22Rv1 (cell line): ENCODE measurements around the gene PER3.

ENCODE experiments used
- ZFX ChIP-seq: fragments of 450-650 bp; IDR thresholded peaks from 2 replicates; pipeline ENCODE4 v1.6.1; 2017; ENCODE audit warnings: antibody characterized with exemption, borderline replicate concordance
- TF ChIP-seq, protein P1 (sequence below): fragments of 450-650 bp; IDR thresholded peaks from 2 replicates; pipeline ENCODE4 v1.5.1; 2017; ENCODE audit warnings: mild to moderate bottlenecking

DNA sequence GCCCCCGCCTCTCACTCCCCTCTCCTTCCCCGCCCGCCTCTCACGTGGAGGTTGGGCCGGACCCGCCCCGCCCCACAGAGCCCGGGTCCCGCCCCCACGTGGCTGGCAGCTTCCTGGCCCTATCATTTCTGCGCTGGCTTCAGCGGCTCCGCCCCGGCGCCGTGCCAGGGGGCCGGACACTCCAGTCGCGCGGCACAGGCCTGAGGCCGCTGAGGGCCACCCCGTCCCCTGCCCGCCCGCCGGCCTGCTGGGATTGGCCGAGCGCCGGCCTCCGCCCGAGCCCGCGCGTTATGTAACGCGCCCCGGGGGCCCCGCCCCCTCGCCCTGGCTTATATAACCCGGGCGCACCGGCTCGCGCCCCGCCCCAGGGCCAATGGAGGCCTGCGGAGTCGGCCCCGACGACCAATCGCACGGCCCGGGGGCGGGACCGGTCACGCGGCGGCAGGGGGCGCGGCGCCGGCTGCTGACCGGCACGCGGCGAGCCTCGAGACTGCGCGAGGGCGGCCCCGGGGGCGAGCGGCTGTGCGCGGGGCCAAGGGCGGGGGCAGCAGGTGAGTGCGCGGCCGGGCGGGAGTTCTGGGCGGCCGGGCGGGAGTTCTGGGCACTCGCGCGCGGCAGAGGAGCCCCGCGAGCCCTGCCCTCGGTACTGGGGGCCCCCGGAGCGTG, at the start of gene PER3:
- TF ChIP-seq, protein P1, sequence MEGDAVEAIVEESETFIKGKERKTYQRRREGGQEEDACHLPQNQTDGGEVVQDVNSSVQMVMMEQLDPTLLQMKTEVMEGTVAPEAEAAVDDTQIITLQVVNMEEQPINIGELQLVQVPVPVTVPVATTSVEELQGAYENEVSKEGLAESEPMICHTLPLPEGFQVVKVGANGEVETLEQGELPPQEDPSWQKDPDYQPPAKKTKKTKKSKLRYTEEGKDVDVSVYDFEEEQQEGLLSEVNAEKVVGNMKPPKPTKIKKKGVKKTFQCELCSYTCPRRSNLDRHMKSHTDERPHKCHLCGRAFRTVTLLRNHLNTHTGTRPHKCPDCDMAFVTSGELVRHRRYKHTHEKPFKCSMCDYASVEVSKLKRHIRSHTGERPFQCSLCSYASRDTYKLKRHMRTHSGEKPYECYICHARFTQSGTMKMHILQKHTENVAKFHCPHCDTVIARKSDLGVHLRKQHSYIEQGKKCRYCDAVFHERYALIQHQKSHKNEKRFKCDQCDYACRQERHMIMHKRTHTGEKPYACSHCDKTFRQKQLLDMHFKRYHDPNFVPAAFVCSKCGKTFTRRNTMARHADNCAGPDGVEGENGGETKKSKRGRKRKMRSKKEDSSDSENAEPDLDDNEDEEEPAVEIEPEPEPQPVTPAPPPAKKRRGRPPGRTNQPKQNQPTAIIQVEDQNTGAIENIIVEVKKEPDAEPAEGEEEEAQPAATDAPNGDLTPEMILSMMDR, result no peak
- no peak for TF ChIP-seq ZFX
